GM12875 (cell line): ENCODE measurements around the gene ARHGAP21.

Source experiments
- H3K4me3 ChIP-seq: one replicate; pipeline ENCODE4 v1.5.1; 2011; ENCODE audit warnings: low read depth, low read length, control low read depth
- TF ChIP-seq, protein P1 (sequence below): IDR thresholded peaks from 2 replicates; pipeline ENCODE4 v1.5.1; 2011; ENCODE audit warnings: low read depth, mild to moderate bottlenecking, control low read depth, inconsistent platforms, low read length, moderate library complexity, borderline replicate concordance; ENCODE audit not compliant: insufficient read depth

ARHGAP21 gene

DNA sequence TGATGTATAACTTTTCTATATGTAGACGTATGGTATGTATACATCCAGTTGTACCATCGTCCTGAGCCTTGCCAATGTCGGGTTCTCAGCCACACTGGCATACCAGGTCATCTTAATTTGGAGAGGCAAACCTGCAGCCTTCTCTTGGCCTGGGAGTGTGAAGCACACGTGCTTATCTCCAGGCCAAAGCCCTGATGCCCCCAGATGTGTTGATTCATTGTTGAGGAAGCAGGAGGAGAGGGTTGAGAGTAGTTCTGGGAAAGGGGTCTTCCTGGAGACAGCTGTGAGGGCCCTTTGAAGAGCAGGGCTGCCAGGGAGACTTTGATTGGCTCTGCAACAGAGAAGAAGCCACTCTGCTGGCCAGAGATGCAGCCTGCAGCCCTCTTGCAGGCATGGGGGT is 155.6 kb downstream of the ARHGAP21 start:
- TF ChIP-seq, protein P1, sequence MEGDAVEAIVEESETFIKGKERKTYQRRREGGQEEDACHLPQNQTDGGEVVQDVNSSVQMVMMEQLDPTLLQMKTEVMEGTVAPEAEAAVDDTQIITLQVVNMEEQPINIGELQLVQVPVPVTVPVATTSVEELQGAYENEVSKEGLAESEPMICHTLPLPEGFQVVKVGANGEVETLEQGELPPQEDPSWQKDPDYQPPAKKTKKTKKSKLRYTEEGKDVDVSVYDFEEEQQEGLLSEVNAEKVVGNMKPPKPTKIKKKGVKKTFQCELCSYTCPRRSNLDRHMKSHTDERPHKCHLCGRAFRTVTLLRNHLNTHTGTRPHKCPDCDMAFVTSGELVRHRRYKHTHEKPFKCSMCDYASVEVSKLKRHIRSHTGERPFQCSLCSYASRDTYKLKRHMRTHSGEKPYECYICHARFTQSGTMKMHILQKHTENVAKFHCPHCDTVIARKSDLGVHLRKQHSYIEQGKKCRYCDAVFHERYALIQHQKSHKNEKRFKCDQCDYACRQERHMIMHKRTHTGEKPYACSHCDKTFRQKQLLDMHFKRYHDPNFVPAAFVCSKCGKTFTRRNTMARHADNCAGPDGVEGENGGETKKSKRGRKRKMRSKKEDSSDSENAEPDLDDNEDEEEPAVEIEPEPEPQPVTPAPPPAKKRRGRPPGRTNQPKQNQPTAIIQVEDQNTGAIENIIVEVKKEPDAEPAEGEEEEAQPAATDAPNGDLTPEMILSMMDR, result no peak
- H3K4me3 ChIP-seq, result no peak overlapping the region

DNA sequence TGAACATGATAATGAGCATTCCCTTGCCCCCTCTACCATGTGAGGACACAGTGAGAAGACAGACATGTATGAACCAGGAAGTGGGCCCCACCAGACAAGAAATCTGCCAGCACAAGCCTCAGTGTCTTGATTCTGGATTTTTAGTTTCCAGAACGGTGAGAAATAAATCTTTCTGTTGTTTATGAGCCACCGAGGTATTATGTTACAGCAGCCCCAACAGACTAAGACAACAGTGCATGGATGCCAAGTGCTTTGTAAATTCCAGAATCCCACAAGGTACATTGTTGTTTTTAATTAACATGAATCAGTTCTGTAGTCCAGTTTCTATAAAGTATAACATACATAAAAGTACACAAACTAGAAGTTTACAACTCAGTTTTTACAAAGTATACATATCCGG is 162.2 kb downstream of the ARHGAP21 start:
- TF ChIP-seq, protein P1, result no peak
- H3K4me3 ChIP-seq, result no peak overlapping the region

DNA sequence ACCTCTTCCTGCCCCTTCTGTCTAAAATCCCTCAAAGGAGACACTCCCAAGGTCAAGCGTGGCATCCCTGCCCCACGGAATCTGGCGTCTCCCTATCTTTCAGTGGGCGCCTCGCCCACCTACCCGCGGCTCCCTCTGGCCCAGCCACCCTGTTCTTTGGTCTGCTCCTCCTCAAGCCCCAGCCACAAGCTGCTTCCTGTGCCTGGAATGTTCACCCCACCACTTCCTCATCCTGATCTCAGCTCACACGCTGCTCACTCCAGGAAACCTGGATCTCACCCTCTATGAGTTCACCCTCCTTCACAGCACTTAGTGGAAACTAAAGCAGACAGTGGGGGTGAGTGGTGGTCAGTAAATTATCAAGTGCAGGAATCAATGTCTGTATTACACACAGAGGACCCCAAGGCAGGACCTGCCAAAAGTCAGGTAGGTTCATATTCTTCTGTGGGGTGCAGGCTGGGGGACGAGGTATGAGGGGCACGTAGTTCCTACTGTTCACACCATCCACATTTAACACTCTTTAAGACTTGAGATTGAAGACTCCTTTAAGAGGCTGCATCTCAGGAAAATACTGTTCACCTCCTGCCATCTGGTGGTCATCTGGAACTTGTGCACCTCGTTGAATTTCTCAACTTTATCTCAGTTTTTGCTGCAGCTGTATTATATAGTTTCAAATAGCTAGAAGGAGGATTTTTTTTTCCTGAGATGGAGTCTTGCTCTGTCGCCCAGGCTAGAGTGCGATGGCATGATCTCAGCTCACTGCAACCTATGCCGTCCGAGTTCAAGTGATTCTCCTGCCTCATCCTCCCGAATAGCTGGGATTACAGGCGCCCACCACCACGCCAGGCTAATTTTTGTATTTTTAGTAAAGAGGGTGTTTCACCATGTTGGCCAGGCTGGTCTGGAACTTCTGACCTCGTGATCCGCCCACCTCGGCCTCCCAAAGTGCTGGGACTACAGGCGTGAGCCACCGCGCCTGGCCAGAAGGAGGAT is 166.6 kb downstream of the ARHGAP21 start:
- no peak overlapping the region for H3K4me3 ChIP-seq
- TF ChIP-seq, protein P1, result peak; percentile 55

DNA sequence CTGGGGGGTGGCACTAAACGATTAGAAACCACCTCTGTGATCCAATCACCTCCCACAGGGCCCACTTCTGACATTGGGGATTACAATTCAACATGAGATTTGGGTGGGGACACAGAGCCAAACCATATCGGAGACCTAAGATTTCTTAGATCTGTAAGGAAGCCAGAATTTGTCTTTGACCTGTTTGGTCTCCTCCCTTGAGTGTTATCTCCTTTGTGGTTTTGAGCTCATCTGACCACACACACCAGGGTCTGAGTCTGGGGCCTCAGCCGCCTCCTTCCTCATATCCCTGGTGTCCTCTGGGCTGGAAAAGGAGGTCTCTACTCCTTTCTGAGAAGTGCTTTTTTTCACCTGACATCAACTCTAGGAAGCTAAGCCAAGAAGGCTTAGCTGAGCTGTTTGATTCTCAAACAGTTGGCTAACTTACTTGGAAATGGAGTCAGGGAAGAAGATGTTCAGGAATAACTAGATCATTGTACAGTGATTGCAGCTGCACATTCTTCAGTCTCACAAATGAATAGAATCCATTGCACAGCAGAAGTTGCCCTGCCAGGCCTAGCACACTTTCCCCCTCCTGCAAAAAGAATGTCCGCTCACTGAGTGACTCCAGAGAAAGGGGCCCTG is 167.4 kb downstream of the ARHGAP21 start:
- no peak overlapping the region for H3K4me3 ChIP-seq
- TF ChIP-seq, protein P1, result no peak

DNA sequence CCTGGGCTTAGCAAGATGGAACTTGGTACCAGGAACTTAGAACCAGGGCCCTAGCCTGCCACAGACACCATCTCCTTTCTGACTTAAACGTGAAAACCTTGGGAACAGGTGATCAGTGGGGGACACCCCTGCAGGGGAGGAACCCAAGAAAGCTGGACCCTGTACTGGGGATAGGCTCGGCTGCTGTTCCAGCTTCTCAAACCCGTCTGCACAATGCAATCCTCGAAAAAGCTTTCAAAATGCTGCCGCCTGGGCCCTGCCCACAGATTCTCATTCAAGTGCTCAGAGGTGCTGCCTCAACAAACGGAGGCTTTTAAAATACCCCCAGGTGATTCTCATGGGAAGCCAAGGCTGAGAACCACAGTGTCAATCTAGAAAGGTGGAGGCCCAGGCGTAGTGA is 169.7 kb downstream of the ARHGAP21 start:
- TF ChIP-seq, protein P1, result no peak
- H3K4me3 ChIP-seq, result no peak overlapping the region

DNA sequence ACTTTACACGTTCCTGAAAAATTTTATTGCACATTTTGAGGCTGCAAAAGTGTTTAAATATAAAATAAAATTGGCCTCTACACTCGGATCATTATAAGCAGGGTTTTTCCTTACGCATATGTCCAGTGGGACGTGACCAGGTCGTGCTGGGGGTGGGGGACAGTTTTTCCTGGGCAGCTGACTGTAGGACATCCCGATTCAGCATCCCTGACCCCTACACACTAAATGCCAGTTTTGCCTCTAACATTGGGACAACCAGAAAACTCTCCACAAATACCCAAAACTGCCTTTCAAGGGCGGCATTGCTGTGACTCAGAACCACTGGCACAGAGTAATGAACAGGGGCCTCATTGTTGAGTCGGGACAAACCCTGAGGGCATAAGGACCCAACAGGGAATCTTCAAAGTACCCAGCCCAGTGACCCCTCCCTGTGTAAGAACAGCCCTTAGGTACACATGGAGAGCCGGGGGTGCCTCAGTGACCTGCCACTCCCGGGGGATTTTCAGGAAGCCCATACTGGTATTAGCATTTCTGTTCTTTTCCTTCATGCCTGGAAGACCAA is 170.6 kb downstream of the ARHGAP21 start:
- TF ChIP-seq, protein P1, result no peak

More for the DNA sequence above, 170.6 kb downstream of the ARHGAP21 start:
- H3K4me3 ChIP-seq, result no peak overlapping the region
